NCI-H748 (cell line): ENCODE results near the gene TEX48.

Experiments used
- DNase-seq: peaks from one replicate; lab custom pipeline; 2025; ENCODE audit not compliant: unreplicated experiment; lab: John Stamatoyannopoulos, UW

TEX48 gene

GRCh38 chr9:114626415-114627020, 55.5 kb downstream of the TEX48 start:
- no peak for DNase-seq

- no peak for DNase-seq
Measured at GRCh38 chr9:114624677-114625076, 57.3 kb downstream of the TEX48 start.

GRCh38 chr9:114621975-114622609, 59.9 kb downstream of the TEX48 start:
- no peak for DNase-seq

GRCh38 chr9:114621561-114621960, 60.4 kb downstream of the TEX48 start:
- DNase-seq, result no peak

GRCh38 chr9:114619191-114619761, 62.7 kb downstream of the TEX48 start:
- no peak for DNase-seq

- DNase-seq, result no peak
Measured at GRCh38 chr9:114616684-114617520, 65.1 kb downstream of the TEX48 start.
